CD14-positive monocyte (primary cell): ENCODE data around the gene TREML4. TPM values are rescaled to one million over a fixed set of nuclear protein-coding genes. Genes with fewer than 3 reads are reported as not detected.

ENCODE experiments used
- DNase-seq, 3 donors: peaks; one replicate each; pipeline ENCODE4 v3.0.0-alpha.2; 2011 to 2022
- H2AFZ ChIP-seq: 2 replicates; pipeline ENCODE4 v1.6.0; 2012; ENCODE audit warnings: mild to moderate bottlenecking, low read depth, low read length, inconsistent platforms; ENCODE audit not compliant: insufficient read depth, poor library complexity, severe bottlenecking
- H3K27ac ChIP-seq, 2 donors: 1 replicate in 1 of 2; 2 replicates in 1 of 2; pipeline ENCODE4 v1.5.1; 2012 to 2013; ENCODE audit warnings: low read length in 2 of 2, control low read depth in 1 of 2, inconsistent platforms in 1 of 2, low read depth in 1 of 2, mild to moderate bottlenecking in 1 of 2
- H3K27me3 ChIP-seq, 2 donors: one replicate each; pipeline versions ENCODE4 v1.6.0 to v1.6.1; 2011 to 2013; ENCODE audit warnings: low read length in 2 of 2; ENCODE audit not compliant: control insufficient read depth in 2 of 2, insufficient read depth in 2 of 2
- H3K36me3 ChIP-seq, 2 donors: replicated peaks in 1 of 2; 1 replicate in 1 of 2; 2 replicates in 1 of 2; pipeline versions ENCODE4 v1.5.1 to v1.6.1; 2012 to 2013; ENCODE audit warnings: low read length in 2 of 2, control low read depth in 1 of 2, inconsistent platforms in 1 of 2, mild to moderate bottlenecking in 1 of 2; ENCODE audit not compliant: insufficient read depth in 2 of 2, control insufficient read depth in 1 of 2
- H3K4me1 ChIP-seq, 2 donors: 1 replicate in 1 of 2; 2 replicates in 1 of 2; pipeline versions ENCODE4 v1.5.1 to v1.6.1; 2012 to 2013; ENCODE audit warnings: low read length in 2 of 2, control low read depth in 1 of 2, inconsistent platforms in 1 of 2, mild to moderate bottlenecking in 1 of 2, moderate library complexity in 1 of 2; ENCODE audit not compliant: insufficient read depth in 2 of 2, control insufficient read depth in 1 of 2
- H3K4me2 ChIP-seq: replicated peaks from 2 replicates; pipeline ENCODE3; 2012; ENCODE audit warnings: low read length, moderate library complexity, mild to moderate bottlenecking; ENCODE audit not compliant: poor library complexity, severe bottlenecking; ENCODE audit errors: extremely low read depth
- H3K4me3 ChIP-seq, 3 experiments: fragments of 200-600 bp in 1 of 3; sonication (generic) in 1 of 3; replicated peaks in 1 of 3; 1 replicate in 2 of 3; 2 replicates in 1 of 3; pipeline ENCODE4 v1.5.1; 2011 to 2013; ENCODE audit warnings: low read length in 3 of 3, mild to moderate bottlenecking in 3 of 3, control low read depth in 2 of 3, low read depth in 2 of 3, inconsistent platforms in 1 of 3, moderate library complexity in 1 of 3
- H3K79me2 ChIP-seq: 2 replicates; pipeline ENCODE4 v1.6.0; 2012; ENCODE audit warnings: mild to moderate bottlenecking, control low read depth, inconsistent platforms, low read length, moderate library complexity; ENCODE audit not compliant: insufficient read depth
- H3K9ac ChIP-seq: 2 replicates; pipeline ENCODE4 v1.6.0; 2017; ENCODE audit warnings: low read length, mild to moderate bottlenecking; ENCODE audit not compliant: insufficient read depth, poor library complexity, severe bottlenecking
- H3K9me3 ChIP-seq, 2 donors: replicated peaks in 1 of 2; 1 replicate in 1 of 2; 2 replicates in 1 of 2; pipeline versions ENCODE4 v1.5.1 to v1.6.1; 2012 to 2013; ENCODE audit warnings: low read length in 2 of 2, control low read depth in 1 of 2; ENCODE audit not compliant: control insufficient read depth in 1 of 2, insufficient read depth in 1 of 2
- H4K20me1 ChIP-seq: 2 replicates; pipeline ENCODE4 v1.6.0; 2012; ENCODE audit warnings: mild to moderate bottlenecking, low read length, control low read depth, moderate library complexity; ENCODE audit not compliant: insufficient read depth
- H3K27ac Mint-ChIP-seq, 7 donors: one replicate each; pipeline ENCODE4 v1.8.0; 2020; ENCODE audit warnings: mild to moderate bottlenecking in 7 of 7, mixed read lengths in 7 of 7, moderate library complexity in 6 of 7, inconsistent platforms in 2 of 7
- H3K27me3 Mint-ChIP-seq, 3 donors: one replicate each; pipeline ENCODE4 v1.8.0; 2021 to 2022; ENCODE audit warnings: low read depth in 3 of 3, mild to moderate bottlenecking in 3 of 3, mixed read lengths in 3 of 3, moderate library complexity in 3 of 3, inconsistent platforms in 1 of 3
- H3K36me3 Mint-ChIP-seq, 2 donors: one replicate each; pipeline ENCODE4 v1.8.0; 2020; ENCODE audit warnings: mixed read lengths in 2 of 2, inconsistent platforms in 1 of 2, mild to moderate bottlenecking in 1 of 2
- H3K4me1 Mint-ChIP-seq: one replicate; pipeline ENCODE4 v1.8.0; 2020; ENCODE audit warnings: mild to moderate bottlenecking, mixed read lengths
- H3K4me3 Mint-ChIP-seq, 2 donors: one replicate each; pipeline ENCODE4 v1.8.0; 2020; ENCODE audit warnings: mild to moderate bottlenecking in 2 of 2, mixed read lengths in 2 of 2, moderate library complexity in 1 of 2
- H3K9me3 Mint-ChIP-seq, 7 donors: one replicate each; pipeline ENCODE4 v1.8.0; 2020 to 2022; ENCODE audit warnings: mixed read lengths in 7 of 7, mild to moderate bottlenecking in 6 of 7, moderate library complexity in 6 of 7, inconsistent platforms in 2 of 7
- WGBS: methylation state at CpG from one replicate; pipeline ENCODE4 v1.1.5; 2013; ENCODE audit warnings: missing lambda C conversion rate; ENCODE audit not compliant: insufficient coverage; 5-methylcytosine and 5-hydroxymethylcytosine counted together
- intact Hi-C, 2 donors: fragments of 100-400 bp; cut with micrococcal nuclease; formaldehyde crosslinking; loops; one replicate each; pipeline versions ENCODE4 v1.15.0 to v1.15.1; 2023
- polyA plus RNA-seq, 3 donors: library from polyadenylated mRNA; depleted of rRNA in 1 of 3; unstranded in 2 of 3; stranded (reverse) in 1 of 3; fragments of 300-500 nt in 2 of 3; fragments of >200 nt in 1 of 3; fragmentation: Illumina TruSeq in 2 of 3; gene quantifications; 1 replicate in 2 of 3; 2 replicates in 1 of 3; pipeline ENCODE4 v1.2.3, GENCODE V29; 2012 to 2021
- TF ChIP-seq, protein P1 (sequence below): fragments of 200-600 bp; IDR thresholded peaks from one replicate; pipeline ENCODE4 v1.8.0; 2022; ENCODE audit warnings: antibody characterized with exemption, mild to moderate bottlenecking

The TREML4 gene
- polyA plus RNA-seq, 3 donors = not detected

DNA sequence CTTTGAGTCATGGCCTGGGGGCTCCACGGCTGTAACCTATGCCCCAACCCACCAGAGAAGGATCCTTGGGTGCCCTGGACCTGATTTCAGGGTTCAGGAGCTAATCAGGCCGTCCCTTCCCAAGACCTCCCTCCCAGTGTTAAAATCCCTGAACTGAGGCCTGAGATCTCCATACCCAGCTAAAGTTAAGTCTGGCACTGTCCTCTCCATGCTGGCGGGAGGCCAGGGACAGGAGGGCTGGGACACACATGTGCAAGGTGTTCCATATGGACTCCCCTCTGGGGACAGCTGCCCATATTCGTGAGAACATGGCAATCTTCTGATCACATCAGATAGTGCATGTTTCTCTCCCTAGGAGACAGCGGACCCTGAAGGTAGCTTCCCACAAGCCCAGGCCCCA, 11.5 kb upstream of the TREML4 start:
- Histone ChIP-seq H3K27ac (no peak overlapping the region), H3K9me3 (peaks cover 15 to 19% of the 10 kb centered on the region in 2 donors), H3K4me3 (no peak overlapping the region), H3K4me1 (peaks cover under 1% of the 10 kb centered on the region in 2 donors), H3K27me3 (no peaks in the 10 kb centered on the region), H3K79me2 (no peaks in the 10 kb centered on the region), H3K36me3 (no peaks in the 10 kb centered on the region), H3K9ac (no peak overlapping the region), H2AFZ (no peak overlapping the region), H4K20me1 (no peaks in the 10 kb centered on the region), H3K4me2 (no peak overlapping the region)
- H3K9me3 Mint-ChIP-seq = peaks cover 16 to 36% (median 22%) of the 10 kb centered on the region in 7 donors
- intact Hi-C loops = no loop called here
- H3K27me3 Mint-ChIP-seq = peaks cover 3 to 5% (median 4%) of the 10 kb centered on the region in 3 donors
- WGBS = 88% methylated on average over 5 of the region's 5 CpGs
- no peak overlapping the region for H3K4me3 Mint-ChIP-seq
- no peaks in the 10 kb centered on the region for H3K4me1 Mint-ChIP-seq
- H3K36me3 Mint-ChIP-seq = peaks cover 0 to 7% of the 10 kb centered on the region in 2 donors
- TF ChIP-seq, protein P1, sequence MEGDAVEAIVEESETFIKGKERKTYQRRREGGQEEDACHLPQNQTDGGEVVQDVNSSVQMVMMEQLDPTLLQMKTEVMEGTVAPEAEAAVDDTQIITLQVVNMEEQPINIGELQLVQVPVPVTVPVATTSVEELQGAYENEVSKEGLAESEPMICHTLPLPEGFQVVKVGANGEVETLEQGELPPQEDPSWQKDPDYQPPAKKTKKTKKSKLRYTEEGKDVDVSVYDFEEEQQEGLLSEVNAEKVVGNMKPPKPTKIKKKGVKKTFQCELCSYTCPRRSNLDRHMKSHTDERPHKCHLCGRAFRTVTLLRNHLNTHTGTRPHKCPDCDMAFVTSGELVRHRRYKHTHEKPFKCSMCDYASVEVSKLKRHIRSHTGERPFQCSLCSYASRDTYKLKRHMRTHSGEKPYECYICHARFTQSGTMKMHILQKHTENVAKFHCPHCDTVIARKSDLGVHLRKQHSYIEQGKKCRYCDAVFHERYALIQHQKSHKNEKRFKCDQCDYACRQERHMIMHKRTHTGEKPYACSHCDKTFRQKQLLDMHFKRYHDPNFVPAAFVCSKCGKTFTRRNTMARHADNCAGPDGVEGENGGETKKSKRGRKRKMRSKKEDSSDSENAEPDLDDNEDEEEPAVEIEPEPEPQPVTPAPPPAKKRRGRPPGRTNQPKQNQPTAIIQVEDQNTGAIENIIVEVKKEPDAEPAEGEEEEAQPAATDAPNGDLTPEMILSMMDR = no peak
- no peak for DNase-seq
- H3K27ac Mint-ChIP-seq = peak overlapping the region in 1 of 7 donors; percentile 25

DNA sequence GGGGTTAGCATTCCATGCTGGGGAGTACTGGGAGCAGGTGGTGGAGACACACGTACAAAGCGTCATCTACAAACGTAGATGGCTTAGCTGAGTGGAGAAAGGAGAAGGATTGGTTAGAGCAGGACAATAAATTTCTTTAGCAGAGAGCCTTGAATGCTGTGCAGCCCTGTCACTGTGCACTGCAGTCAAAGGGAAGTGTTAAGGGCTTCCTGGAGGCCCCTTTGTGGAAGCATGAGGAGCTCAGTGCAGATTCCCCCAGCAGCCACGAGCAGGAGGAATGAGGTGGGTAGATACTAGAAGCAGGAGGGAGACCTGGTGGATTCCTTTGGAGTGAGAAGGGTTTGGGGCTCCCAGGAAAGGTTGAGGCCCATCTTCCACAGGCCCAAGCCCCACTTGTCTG, 6.1 kb upstream of the TREML4 start:
- peak overlapping the region in 6 of 7 donors; percentile 30 to 81 (median 59) for H3K27ac Mint-ChIP-seq
- H3K4me1 Mint-ChIP-seq = peaks cover 22% of the 10 kb centered on the region
- Histone ChIP-seq H3K9me3 (peaks cover 0 to 8% of the 10 kb centered on the region in 2 donors), H3K27me3 (no peaks in the 10 kb centered on the region), H3K9ac (no peak overlapping the region), H3K36me3 (no peaks in the 10 kb centered on the region), H3K27ac (peak overlapping the region in 1 of 2 donors; percentile 6), H3K4me3 (no peak overlapping the region), H3K79me2 (no peaks in the 10 kb centered on the region), H4K20me1 (no peaks in the 10 kb centered on the region), H3K4me1 (peaks cover 19 to 21% of the 10 kb centered on the region in 2 donors), H2AFZ (peak overlapping the region; percentile 21), H3K4me2 (no peak overlapping the region)
- peaks cover 0 to 9% (median 7%) of the 10 kb centered on the region in 7 donors for H3K9me3 Mint-ChIP-seq
- H3K27me3 Mint-ChIP-seq = peaks cover 0 to 7% (median 1%) of the 10 kb centered on the region in 3 donors
- H3K36me3 Mint-ChIP-seq = peaks cover 3 to 5% of the 10 kb centered on the region in 2 donors
- intact Hi-C loops = no loop called here
- TF ChIP-seq, protein P1 = no peak
- DNase-seq = no peak
- WGBS = 35% methylated on average over 4 of the region's 4 CpGs
- peak overlapping the region in 1 of 2 donors; percentile 14 for H3K4me3 Mint-ChIP-seq
